H1 (cell line): ENCODE data around the gene ATAD5. TPM values are rescaled to one million over a fixed set of nuclear protein-coding genes. Genes with fewer than 3 reads are reported as not detected.

ENCODE experiments used
- CTCF ChIA-PET: fragments of 300-600 bp; sonication (Branson Sonifier 250); formaldehyde crosslinking; loops from one replicate; lab custom pipeline; 2021; ENCODE audit not compliant: partially characterized antibody; lab: Charles Lee
- POLR2A ChIA-PET: fragments of 300-600 bp; sonication (Branson Sonifier 250); formaldehyde crosslinking; loops from one replicate; lab custom pipeline; 2021; ENCODE audit warnings: inconsistent platforms; ENCODE audit not compliant: partially characterized antibody; lab: Charles Lee
- DNase-seq, 2 experiments: peaks; one replicate each; pipeline versions ENCODE4 v3.0.0 to v3.0.0-alpha.2; 2010 to 2022; ENCODE audit warnings: low spot score in 2 of 2, low read depth in 1 of 2, mixed read lengths in 1 of 2
- FAIRE-seq: peaks from 2 replicates; lab custom pipeline; 2011; peaks lifted over from hg19 to GRCh38; lab: Jason Lieb, UNC
- H2AFZ ChIP-seq: 2 replicates; pipeline ENCODE4 v1.8.1; 2012; ENCODE audit warnings: low read length, inconsistent platforms
- H2AK5ac ChIP-seq: 2 replicates; pipeline ENCODE4 v1.6.1; 2013; ENCODE audit warnings: low read depth, low read length
- H2BK120ac ChIP-seq: replicated peaks from 2 replicates; pipeline ENCODE3; 2013; ENCODE audit warnings: low read depth, low read length, inconsistent platforms
- H2BK12ac ChIP-seq: 2 replicates; pipeline ENCODE4 v1.6.1; 2013; ENCODE audit warnings: low read depth, low read length
- H2BK15ac ChIP-seq: 2 replicates; pipeline ENCODE4 v1.6.1; 2013; ENCODE audit warnings: low read length
- H2BK20ac ChIP-seq: 2 replicates; pipeline ENCODE4 v1.6.1; 2013; ENCODE audit warnings: low read length
- H2BK5ac ChIP-seq: 2 replicates; pipeline ENCODE4 v1.6.1; 2013; ENCODE audit warnings: low read depth, low read length
- H3K14ac ChIP-seq: 2 replicates; pipeline ENCODE4 v1.6.1; 2013; ENCODE audit warnings: inconsistent platforms; ENCODE audit not compliant: insufficient read length
- H3K18ac ChIP-seq: 2 replicates; pipeline ENCODE4 v1.6.1; 2013; ENCODE audit warnings: low read length; ENCODE audit errors: extremely low read depth
- H3K23ac ChIP-seq: 2 replicates; pipeline ENCODE4 v1.6.1; 2013; ENCODE audit warnings: inconsistent platforms; ENCODE audit not compliant: insufficient read length
- H3K23me2 ChIP-seq: 2 replicates; pipeline ENCODE4 v1.6.1; 2013; ENCODE audit warnings: low read depth, low read length
- H3K27ac ChIP-seq: 2 replicates; pipeline ENCODE4 v1.6.1; 2011; ENCODE audit warnings: low read depth, low read length, inconsistent platforms
- H3K27me3 ChIP-seq, 4 experiments: replicated peaks in 1 of 4; 1 replicate in 1 of 4; 2 replicates in 3 of 4; pipeline versions ENCODE4 v1.6.1 to v1.8.1; 2011 to 2013; ENCODE audit warnings: low read length in 3 of 4, mild to moderate bottlenecking in 3 of 4, inconsistent platforms in 2 of 4, mixed read lengths in 2 of 4, moderate library complexity in 1 of 4; ENCODE audit not compliant: control insufficient read depth in 3 of 4, insufficient read depth in 3 of 4; ENCODE audit errors: extremely low read depth in 1 of 4
- H3K36me3 ChIP-seq, 4 experiments: 2 replicates each; pipeline versions ENCODE4 v1.6.1 to v1.8.1; 2011 to 2013; ENCODE audit warnings: mild to moderate bottlenecking in 4 of 4, low read length in 3 of 4, moderate library complexity in 2 of 4, control low read depth in 1 of 4, inconsistent platforms in 1 of 4; ENCODE audit not compliant: insufficient read depth in 4 of 4, control insufficient read depth in 2 of 4
- H3K4ac ChIP-seq: replicated peaks from 2 replicates; pipeline ENCODE3; 2013; ENCODE audit warnings: low read length, low read depth, mixed read lengths, inconsistent platforms; ENCODE audit not compliant: insufficient read length
- H3K4me1 ChIP-seq, 4 experiments: replicated peaks in 1 of 4; 1 replicate in 1 of 4; 2 replicates in 3 of 4; pipeline versions ENCODE4 v1.6.1 to v1.8.1; 2011 to 2013; ENCODE audit warnings: low read length in 3 of 4, inconsistent platforms in 2 of 4, mixed read lengths in 1 of 4; ENCODE audit not compliant: insufficient read depth in 4 of 4, control insufficient read depth in 3 of 4
- H3K4me2 ChIP-seq, 2 experiments: 2 replicates each; pipeline versions ENCODE4 v1.6.1 to v1.8.1; 2011 to 2013; ENCODE audit warnings: low read depth in 2 of 2, low read length in 2 of 2, control low read depth in 1 of 2, inconsistent platforms in 1 of 2, mild to moderate bottlenecking in 1 of 2; ENCODE audit not compliant: insufficient read depth in 1 of 2
- H3K4me3 ChIP-seq, 4 experiments: fragments of 200-600, 300-600 bp in 1 of 4; sonication (generic), shearing (Covaris generic), sonication (Bioruptor Twin) in 1 of 4; 2 replicates each; pipeline versions ENCODE4 v1.5.1 to v1.8.1; 2011 to 2016; ENCODE audit warnings: low read length in 4 of 4, low read depth in 3 of 4, control low read depth in 2 of 4, inconsistent platforms in 2 of 4, mild to moderate bottlenecking in 2 of 4, mixed read lengths in 1 of 4, moderate library complexity in 1 of 4; ENCODE audit not compliant: insufficient read depth in 2 of 4; ENCODE audit errors: extremely low read depth in 1 of 4
- H3K56ac ChIP-seq: replicated peaks from 2 replicates; pipeline ENCODE3; 2013; ENCODE audit warnings: low read depth, mild to moderate bottlenecking, mixed read lengths, low read length, inconsistent platforms; ENCODE audit not compliant: insufficient read length
- H3K79me1 ChIP-seq: 2 replicates; pipeline ENCODE4 v1.6.1; 2013; ENCODE audit warnings: low read depth, low read length, control low read depth
- H3K79me2 ChIP-seq, 2 experiments: 2 replicates each; pipeline versions ENCODE4 v1.6.1 to v1.8.1; 2012 to 2013; ENCODE audit warnings: low read length in 2 of 2, mild to moderate bottlenecking in 2 of 2, inconsistent platforms in 1 of 2; ENCODE audit not compliant: insufficient read depth in 2 of 2, control insufficient read depth in 1 of 2
- H3K9ac ChIP-seq, 4 experiments: replicated peaks in 1 of 4; 1 replicate in 1 of 4; 2 replicates in 3 of 4; pipeline versions ENCODE4 v1.6.1 to v1.8.1; 2011 to 2013; ENCODE audit warnings: low read depth in 3 of 4, low read length in 3 of 4, control low read depth in 2 of 4, mild to moderate bottlenecking in 2 of 4, moderate library complexity in 2 of 4, inconsistent platforms in 1 of 4; ENCODE audit errors: extremely low read depth in 1 of 4
- H3K9me3 ChIP-seq, 2 experiments: 2 replicates each; pipeline versions ENCODE4 v1.6.1 to v1.8.1; 2012 to 2013; ENCODE audit warnings: mild to moderate bottlenecking in 2 of 2, moderate library complexity in 2 of 2, control low read depth in 1 of 2, inconsistent platforms in 1 of 2, low read depth in 1 of 2, low read length in 1 of 2, mixed read lengths in 1 of 2; ENCODE audit not compliant: insufficient read depth in 2 of 2
- H4K20me1 ChIP-seq, 2 experiments: replicated peaks in 1 of 2; 2 replicates each; pipeline versions ENCODE3 to v1.8.1; 2011 to 2013; ENCODE audit warnings: inconsistent platforms in 2 of 2, low read length in 2 of 2, mild to moderate bottlenecking in 1 of 2; ENCODE audit not compliant: insufficient read depth in 2 of 2, control insufficient read depth in 1 of 2
- H4K5ac ChIP-seq: 2 replicates; pipeline ENCODE4 v1.6.1; 2013; ENCODE audit warnings: low read length, low read depth, mixed read lengths, inconsistent platforms; ENCODE audit not compliant: insufficient read length
- H4K8ac ChIP-seq: 2 replicates; pipeline ENCODE4 v1.8.0; 2013; ENCODE audit warnings: mild to moderate bottlenecking, moderate library complexity, low read length, inconsistent platforms; ENCODE audit not compliant: insufficient read depth; ENCODE audit errors: extremely low read depth
- H4K91ac ChIP-seq: replicated peaks from 2 replicates; pipeline ENCODE3; 2013; ENCODE audit warnings: low read length, mixed read lengths, inconsistent platforms; ENCODE audit not compliant: insufficient read length
- KDM4A ChIP-seq: IDR thresholded peaks from one replicate; pipeline ENCODE4 v1.7.1; 2012; ENCODE audit warnings: low read depth, mild to moderate bottlenecking, moderate library complexity, low read length, inconsistent platforms; ENCODE audit not compliant: severe bottlenecking
- TAF7 ChIP-seq: optimal IDR thresholded peaks from 2 replicates; pipeline ENCODE3; 2011; ENCODE audit warnings: low read depth, mild to moderate bottlenecking, inconsistent platforms, low read length, moderate library complexity, borderline replicate concordance
- whole genome bisulfite sequencing, 2 experiments: shearing (Covaris generic) in 1 of 2; methylation state at CpG; one replicate each; pipeline versions ENCODE4 v1.1.6 to v1.1.7; 2013 to 2015; ENCODE audit warnings: low lambda C conversion rate in 2 of 2, mixed read lengths in 2 of 2, inconsistent platforms in 1 of 2, low coverage in 1 of 2, missing lambda C conversion rate in 1 of 2; ENCODE audit not compliant: insufficient replicate concordance in 2 of 2, insufficient coverage in 1 of 2, insufficient read length in 1 of 2; ENCODE audit errors: extremely low coverage in 1 of 2, missing lambda C conversion rate in 1 of 2; 5-methylcytosine and 5-hydroxymethylcytosine counted together
- polyA plus RNA-seq, 7 experiments: library from polyadenylated mRNA; depleted of rRNA in 3 of 7; stranded (reverse) in 5 of 7; unstranded in 2 of 7; fragments of >200 nt in 5 of 7; fragments of 200-250 nt in 2 of 7; gene quantifications; 1 replicate in 5 of 7; 2 replicates in 1 of 7; 4 replicates in 1 of 7; pipeline versions ENCODE4 v1.2.1 to v1.2.3, GENCODE V29; 2011 to 2013; ENCODE audit warnings: missing spikeins in 2 of 7, mixed read lengths in 2 of 7
- total RNA-seq: library from RNA; stranded (reverse); fragmentation: NEBNext Ultra II Directional; extraction: Animal tissue kit (Norgen Biotek cat#: 25700); gene quantifications from 2 replicates; pipeline ENCODE4 v1.2.1, GENCODE V29; 2021

The ATAD5 gene
- total and polyA plus RNA-seq, 2 of the 8 experiments (the other 6 are each of a cell fraction or from before 2014, with no cell fraction given) = 3.5 to 30.0 TPM

DNA sequence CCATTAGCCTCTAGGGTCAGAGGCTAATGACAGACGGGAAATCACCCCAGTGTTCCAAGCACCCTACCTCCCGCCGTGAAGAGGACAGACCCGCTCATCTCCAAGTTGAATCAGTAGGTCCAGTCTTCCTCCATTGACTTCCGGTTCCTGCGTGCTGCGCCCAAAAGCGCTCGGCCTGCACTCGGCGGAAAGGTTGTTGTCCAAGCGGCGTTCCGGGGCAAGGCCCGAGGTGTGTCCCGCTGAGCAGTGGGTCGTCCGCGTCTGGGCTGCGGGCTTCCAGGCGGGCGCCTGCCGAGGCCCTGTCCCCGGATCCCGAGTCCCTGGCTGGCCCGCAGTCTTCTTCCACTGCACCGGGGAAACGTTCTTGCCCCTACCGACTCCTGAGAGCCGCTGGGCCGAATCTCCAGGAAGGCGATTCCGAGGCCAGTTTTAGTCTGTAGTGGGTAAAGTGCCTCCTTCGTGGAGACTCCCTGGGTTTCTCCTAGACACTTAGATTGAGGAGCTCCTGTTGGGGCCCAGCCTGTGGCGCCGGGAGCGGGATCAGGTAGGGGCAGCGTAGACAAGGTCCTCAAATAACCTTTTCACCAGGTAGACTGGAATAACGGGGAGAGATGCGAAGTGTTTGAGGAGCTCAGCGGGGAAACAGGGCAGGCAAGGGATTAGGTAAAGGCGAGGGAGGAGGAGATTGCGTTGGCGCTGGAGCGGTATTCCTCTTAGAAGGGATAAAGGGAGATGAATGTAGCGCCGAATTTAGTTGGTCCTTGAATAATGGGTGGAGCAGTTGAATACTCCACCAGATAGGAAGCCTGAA is 74.5 kb downstream of the ATAD5 start, which contains the start of gene TEFM:
TSS of gene TEFM (minus strand) at position 138 of the 811 bp plus-strand sequence. CDS start at position 98, 40 bp downstream.
- peak within 1 kb of the TSS; percentile 78 to 89 (median 78) for H3K9ac ChIP-seq
- no peak within 1 kb of the TSS for H2BK12ac ChIP-seq
- 3% methylated on average over 44 of the region's 47 CpGs; no CpG with 5 or more reads in 1 of the 2 experiments for WGBS, 2 experiments
- peak within 1 kb of the TSS; percentile 69 for H2BK5ac ChIP-seq
- H2BK15ac ChIP-seq = no peak within 1 kb of the TSS
- H3K79me1 ChIP-seq = no peaks in the 10 kb centered on the region
- peak within 1 kb of the TSS; percentile 81 to 88 for H3K4me2 ChIP-seq
- POLR2A ChIA-PET = interaction anchor here (0.6 to 1.6 kb wide), 8 partner anchors 9 to 79 kb away, joined by 3 to 9 read pairs (median 4); partner anchors contain the start of genes ATAD5 and RNF135
- H3K79me2 ChIP-seq = peaks cover 0 to 5% of the 10 kb centered on the region in 2 experiments; a peak in 2 of 4 replicates
- H3K4ac ChIP-seq = peak within 1 kb of the TSS; percentile 72
- peaks cover 0 to 7% (median 0%) of the 10 kb centered on the region in 4 experiments; a peak in 1 of 8 replicates for H3K36me3 ChIP-seq
- no peaks in the 10 kb centered on the region for H4K20me1 ChIP-seq
- CTCF ChIA-PET = interaction anchor here (1.0 kb wide), 1 partner anchor 9 kb away, joined by 3 read pairs; no protein-coding TSS in a partner anchor
- FAIRE-seq (peak; percentile 75), DNase-seq (peak; percentile 62 to 96)
- H3K27me3 ChIP-seq = no peaks in the 10 kb centered on the region
- no peak within 1 kb of the TSS for H3K14ac ChIP-seq
- H2AK5ac ChIP-seq = no peak within 1 kb of the TSS
- peak within 1 kb of the TSS; percentile 93 to 97 (median 94) for H3K4me3 ChIP-seq
- no peak within 1 kb of the TSS for H2BK20ac ChIP-seq
- peak within 1 kb of the TSS; percentile 79 for H4K5ac ChIP-seq
- no peak within 1 kb of the TSS for H3K23ac ChIP-seq
- H3K4me1 ChIP-seq = no peaks in the 10 kb centered on the region; a peak in 1 of 7 replicates
- peak within 1 kb of the TSS; percentile 85 for H4K91ac ChIP-seq
- peak within 1 kb of the TSS; percentile 47 for H3K56ac ChIP-seq
- no peaks in the 10 kb centered on the region for H3K9me3 ChIP-seq
- peak within 1 kb of the TSS; percentile 93 for H2AFZ ChIP-seq
- H3K18ac ChIP-seq = peak within 1 kb of the TSS; percentile 96
- peaks cover 10% of the 10 kb centered on the region; the same call in 1 of the 2 replicates for H3K23me2 ChIP-seq
- H3K27ac ChIP-seq = peak within 1 kb of the TSS; percentile 73
- no peak within 1 kb of the TSS for H2BK120ac ChIP-seq
- H4K8ac ChIP-seq = peak within 1 kb of the TSS; percentile 62; the same call in 1 of the 2 replicates
- peak; percentile 62 for TF ChIP-seq KDM4A
- TF ChIP-seq TAF7 = peak; percentile 72
